Fibroblast of villous mesenchyme (primary cell): ENCODE measurements around the gene SELENOK. TPM values are rescaled to one million over a fixed set of nuclear protein-coding genes. Genes with fewer than 3 reads are reported as not detected.

ENCODE experiments used
- DNase-seq: peaks from one replicate; pipeline ENCODE4 v3.0.0-alpha.2; 2010; ENCODE audit warnings: low read depth
- H3K4me3 ChIP-seq: 2 replicates; pipeline ENCODE4 v1.5.1; 2011; ENCODE audit warnings: low read depth, mild to moderate bottlenecking, low read length
- CTCF ChIP-seq: IDR thresholded peaks from 2 replicates; pipeline ENCODE4 v1.5.1; 2012; ENCODE audit warnings: low read depth, mild to moderate bottlenecking, low read length; ENCODE audit not compliant: insufficient read depth
- total RNA-seq: library from RNA; depleted of rRNA; stranded (reverse); fragments of >200 nt; gene quantifications from 2 replicates; pipeline ENCODE4 v1.2.3, GENCODE V29; 2012

Gene SELENOK
- total RNA-seq, 1 donor = 19.4 TPM

DNA sequence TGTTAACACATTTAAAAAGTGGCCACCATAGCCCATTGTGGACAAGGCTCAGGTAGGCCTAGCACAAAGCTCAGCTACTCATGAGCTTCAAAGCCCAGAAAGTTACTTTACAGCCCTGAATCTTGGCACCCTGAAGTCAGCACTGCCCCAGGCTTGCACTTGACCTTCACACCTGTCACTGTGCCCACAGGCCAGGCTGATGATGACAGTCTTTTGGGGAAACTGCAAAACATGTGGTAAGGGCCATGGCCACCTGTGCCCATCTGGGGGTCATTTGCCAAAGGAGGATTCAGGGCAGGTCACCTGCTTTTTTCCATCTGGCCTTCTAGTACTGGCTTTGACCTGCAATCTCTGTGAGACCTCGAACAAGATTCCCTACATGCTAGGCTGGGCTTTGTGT, 56.4 kb downstream of the SELENOK start:
- H3K4me3 ChIP-seq = no peak overlapping the region
- DNase-seq = no peak
- TF ChIP-seq CTCF = no peak

GRCh38 chr3:53834429-53835095, 57.1 kb downstream of the SELENOK start:
- TF ChIP-seq CTCF = no peak
- no peak for DNase-seq
- H3K4me3 ChIP-seq = no peak overlapping the region

Other genes starting within 250 kb of the SELENOK start
- under 0.01 and 0.32 TPM in 2 replicates for gene CHDH, start 45.4 kb downstream of the SELENOK start, total RNA-seq
- 0.32 and 0.43 TPM in 2 replicates for gene IL17RB, start 45.3 kb downstream of the SELENOK start, total RNA-seq
- 29.3 and 38.0 TPM in 2 replicates for gene ACTR8, start 9.7 kb downstream of the SELENOK start, total RNA-seq
- gene CACNA2D3, start 230.7 kb upstream of the SELENOK start, total RNA-seq = 3.2 and 4.3 TPM in 2 replicates